Fibroblast of mammary gland (primary cell): ENCODE measurements around the gene NCOR2.

Experiments
- DNase-seq: peaks from one replicate; pipeline ENCODE4 v3.0.0-alpha.2; 2010; ENCODE audit warnings: low read depth
- H3K4me3 ChIP-seq: 2 replicates; pipeline ENCODE4 v1.5.1; 2011; ENCODE audit warnings: low read depth, mild to moderate bottlenecking, low read length, moderate library complexity; ENCODE audit not compliant: control insufficient read depth
- TF ChIP-seq, protein P1 (sequence below): conservative IDR thresholded peaks from 2 replicates; pipeline ENCODE4 v1.5.1; 2011; ENCODE audit warnings: low read depth, low read length, inconsistent platforms; ENCODE audit not compliant: control insufficient read depth, insufficient read depth

The NCOR2 gene

DNA sequence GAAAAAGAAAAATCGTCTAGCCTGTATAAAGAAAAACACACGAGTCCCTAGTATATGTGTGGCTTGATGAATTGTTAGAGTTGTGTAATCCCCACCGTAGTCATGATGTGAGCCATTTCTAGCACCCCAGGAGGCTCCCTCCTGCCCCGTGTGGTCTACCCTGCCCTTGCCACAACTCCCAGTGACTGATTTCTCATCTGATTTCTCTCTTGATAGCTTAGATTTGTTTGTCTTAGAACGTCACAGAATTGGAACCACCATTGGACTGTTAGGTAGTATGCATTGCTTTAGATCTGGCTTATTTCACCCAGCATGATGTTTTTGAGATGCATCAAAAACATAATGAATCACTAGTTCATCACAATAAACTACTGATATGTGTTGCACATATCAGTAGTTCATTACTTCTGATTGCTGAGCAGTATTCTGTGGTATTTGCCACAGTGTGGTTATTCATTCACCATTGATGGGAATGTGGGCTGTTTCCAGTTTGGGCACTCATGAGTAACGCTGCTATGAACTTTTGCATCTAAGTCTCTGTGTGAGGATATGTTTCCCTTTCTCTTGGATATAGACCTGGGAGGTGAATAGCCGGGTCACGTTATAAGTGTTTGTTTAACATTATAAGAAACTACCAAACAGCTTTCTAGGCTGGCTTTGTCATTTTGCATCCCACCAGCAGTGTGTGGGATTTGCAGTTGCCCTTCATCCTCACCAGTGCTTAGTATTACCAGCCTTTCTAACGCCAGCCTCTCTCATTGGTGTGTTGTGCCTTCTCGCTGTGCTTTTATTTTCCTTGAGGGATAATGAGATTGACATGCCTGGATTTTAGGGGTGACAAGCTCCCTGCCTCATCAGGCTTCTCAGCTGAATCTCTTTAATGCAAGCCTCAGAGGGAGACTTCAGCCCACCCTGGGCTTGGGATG lies 31.9 kb upstream of the NCOR2 start:
- TF ChIP-seq, protein P1, sequence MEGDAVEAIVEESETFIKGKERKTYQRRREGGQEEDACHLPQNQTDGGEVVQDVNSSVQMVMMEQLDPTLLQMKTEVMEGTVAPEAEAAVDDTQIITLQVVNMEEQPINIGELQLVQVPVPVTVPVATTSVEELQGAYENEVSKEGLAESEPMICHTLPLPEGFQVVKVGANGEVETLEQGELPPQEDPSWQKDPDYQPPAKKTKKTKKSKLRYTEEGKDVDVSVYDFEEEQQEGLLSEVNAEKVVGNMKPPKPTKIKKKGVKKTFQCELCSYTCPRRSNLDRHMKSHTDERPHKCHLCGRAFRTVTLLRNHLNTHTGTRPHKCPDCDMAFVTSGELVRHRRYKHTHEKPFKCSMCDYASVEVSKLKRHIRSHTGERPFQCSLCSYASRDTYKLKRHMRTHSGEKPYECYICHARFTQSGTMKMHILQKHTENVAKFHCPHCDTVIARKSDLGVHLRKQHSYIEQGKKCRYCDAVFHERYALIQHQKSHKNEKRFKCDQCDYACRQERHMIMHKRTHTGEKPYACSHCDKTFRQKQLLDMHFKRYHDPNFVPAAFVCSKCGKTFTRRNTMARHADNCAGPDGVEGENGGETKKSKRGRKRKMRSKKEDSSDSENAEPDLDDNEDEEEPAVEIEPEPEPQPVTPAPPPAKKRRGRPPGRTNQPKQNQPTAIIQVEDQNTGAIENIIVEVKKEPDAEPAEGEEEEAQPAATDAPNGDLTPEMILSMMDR, result peak; percentile 42
- peak; percentile 76 for DNase-seq
- H3K4me3 ChIP-seq, result no peak overlapping the region

DNA sequence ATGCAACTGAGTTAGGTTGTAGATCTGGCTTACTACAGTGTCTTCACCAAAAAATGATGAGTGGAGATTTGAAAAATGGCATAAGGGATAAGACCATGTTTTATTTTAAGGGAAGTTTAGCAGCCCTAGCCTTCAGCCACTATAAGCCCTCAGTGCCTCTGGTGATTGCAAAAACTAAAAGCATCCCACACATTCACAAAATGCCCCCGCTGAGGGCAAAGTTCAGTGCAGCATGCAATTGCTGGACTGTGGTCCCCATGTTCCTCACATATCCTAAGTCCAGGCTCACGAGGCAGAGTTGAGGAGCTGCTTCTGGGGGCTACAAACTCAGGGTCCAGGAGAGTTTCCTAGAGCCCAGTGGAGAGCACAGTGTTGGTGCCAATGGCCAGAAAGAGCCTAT lies 29.6 kb upstream of the NCOR2 start:
- no peak overlapping the region for H3K4me3 ChIP-seq
- no peak for DNase-seq
- TF ChIP-seq, protein P1, result no peak

DNA sequence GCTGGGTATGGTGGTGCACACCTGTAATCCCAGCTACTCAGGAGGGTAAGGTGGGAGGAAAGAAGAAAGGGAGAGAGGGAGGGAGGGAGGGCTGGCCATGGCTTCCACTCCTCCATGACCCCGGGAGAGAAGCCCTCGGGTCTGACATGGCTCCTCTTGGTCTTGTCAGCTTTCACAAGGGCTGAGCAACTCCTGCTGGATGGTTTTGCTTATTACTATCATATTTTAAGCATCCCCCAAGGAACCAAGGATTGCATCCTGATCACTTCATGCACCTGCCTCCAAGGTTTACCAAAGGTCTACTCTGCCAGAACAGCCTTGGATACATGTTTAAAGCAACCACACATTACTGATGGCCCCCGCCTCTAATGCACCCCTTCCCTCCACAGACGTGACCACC lies 28.0 kb upstream of the NCOR2 start:
- TF ChIP-seq, protein P1, result no peak
- H3K4me3 ChIP-seq, result no peak overlapping the region
- DNase-seq, result no peak

DNA sequence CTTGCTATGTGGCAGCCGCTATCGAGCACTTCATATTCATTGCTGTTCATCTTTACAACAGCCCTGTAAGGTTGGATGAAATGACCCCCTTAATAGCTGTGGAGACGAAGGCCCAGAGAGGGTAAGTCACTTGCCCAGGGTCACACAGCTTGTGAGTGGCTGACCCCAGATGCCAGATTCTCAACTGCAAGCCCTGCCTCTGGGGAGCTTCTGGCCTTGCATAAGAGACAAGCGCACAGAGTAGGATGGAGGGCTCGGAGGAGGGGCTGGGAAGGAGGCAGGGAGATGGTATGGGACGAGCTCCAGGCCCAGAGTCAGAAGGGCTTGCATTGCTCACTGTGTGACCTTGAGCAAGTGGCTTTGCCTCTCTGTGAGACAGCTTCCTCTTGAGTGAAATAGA lies 27.4 kb upstream of the NCOR2 start:
- no peak overlapping the region for H3K4me3 ChIP-seq
- TF ChIP-seq, protein P1, result no peak
- no peak for DNase-seq

DNA sequence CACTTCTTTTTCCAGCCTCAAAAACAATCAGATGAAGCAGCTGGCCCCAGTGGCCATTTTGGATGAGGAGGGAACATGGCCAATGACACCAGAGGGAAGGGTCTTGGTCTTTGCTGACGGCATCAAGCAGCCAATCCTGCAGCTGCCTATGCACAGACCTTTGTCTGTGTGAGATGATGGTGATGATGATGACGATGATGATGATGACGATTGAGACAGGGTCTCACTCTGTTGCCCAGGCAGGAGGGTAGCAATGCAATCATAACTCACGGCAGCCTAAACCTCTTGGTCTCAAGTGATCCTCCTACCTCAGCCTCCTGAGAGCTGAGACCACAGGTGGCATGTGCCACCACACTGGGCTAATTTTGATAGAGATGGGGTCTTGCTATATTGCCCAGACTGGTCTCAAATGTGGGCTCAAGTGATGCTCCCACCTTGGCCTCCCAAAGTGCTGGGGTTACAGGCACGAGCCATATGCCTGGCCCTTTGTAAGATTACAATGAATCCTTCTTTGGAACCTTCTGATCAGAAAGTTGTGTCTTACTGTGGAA lies 26.5 kb upstream of the NCOR2 start:
- TF ChIP-seq, protein P1, result no peak
- no peak for DNase-seq
- H3K4me3 ChIP-seq, result no peak overlapping the region

DNA sequence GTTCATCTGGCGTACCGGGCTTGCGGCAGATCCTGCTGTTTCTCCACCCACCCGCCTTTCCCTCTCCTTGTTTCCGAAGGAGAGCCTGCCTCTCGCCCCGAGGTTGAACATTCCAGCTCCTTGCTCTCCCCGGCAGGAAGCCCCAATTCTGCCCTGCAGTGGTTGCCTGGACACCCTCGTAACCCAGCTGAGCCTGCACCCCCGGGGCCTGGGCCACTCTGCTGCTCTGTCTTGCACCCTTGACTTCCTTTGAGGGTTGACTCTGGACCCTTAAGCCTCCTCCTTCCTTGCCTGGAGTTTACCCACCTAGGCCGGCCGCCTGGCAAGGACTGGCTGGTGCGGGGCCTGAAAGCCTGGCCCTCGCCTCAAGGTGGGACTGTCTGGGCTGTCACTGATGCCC lies 25.8 kb upstream of the NCOR2 start:
- no peak overlapping the region for H3K4me3 ChIP-seq
- DNase-seq, result no peak
- TF ChIP-seq, protein P1, result no peak
